AG09319 (cell line): ENCODE results near the gene TSHZ3.

Source experiments
- DNase-seq: peaks from one replicate; pipeline ENCODE4 v3.0.0-alpha.2; 2010; ENCODE audit warnings: low read depth; ENCODE audit errors: extremely low read depth
- CTCF ChIP-seq: IDR thresholded peaks from 2 replicates; pipeline ENCODE4 v1.5.1; 2011; ENCODE audit warnings: low read depth, mild to moderate bottlenecking, inconsistent platforms, low read length, moderate library complexity

The TSHZ3 gene

DNA sequence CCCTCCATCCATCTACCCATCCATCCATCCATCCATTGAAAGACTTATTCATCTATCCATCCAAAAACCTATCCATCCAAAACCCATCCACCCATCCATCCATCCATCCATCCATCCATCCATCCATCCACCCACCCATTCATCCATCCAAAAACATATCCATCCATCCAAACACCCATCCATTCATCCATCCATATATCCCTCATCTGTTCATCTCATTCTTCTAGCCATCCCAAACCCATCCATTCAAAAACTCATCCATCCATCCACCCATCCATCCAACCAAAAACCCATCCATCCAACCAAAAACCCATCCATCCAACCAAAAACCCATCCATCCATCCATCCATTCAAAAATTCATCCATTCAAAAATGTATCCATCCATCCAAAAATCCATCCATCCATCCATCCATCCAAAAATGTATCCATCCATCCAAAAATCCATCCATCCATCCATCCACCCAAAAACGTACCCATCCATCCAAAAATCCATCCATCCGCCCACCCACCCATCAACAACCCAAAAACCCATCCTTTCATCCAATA is 56.5 kb downstream of the TSHZ3 start:
- no peak for TF ChIP-seq CTCF
- no peak for DNase-seq

GRCh38 chr19:31290931-31291590 is 58.2 kb downstream of the TSHZ3 start:
- no peak for DNase-seq
- TF ChIP-seq CTCF, result no peak

GRCh38 chr19:31289976-31290375 is 59.3 kb downstream of the TSHZ3 start:
- no peak for TF ChIP-seq CTCF

GRCh38 chr19:31289381-31289880 is 59.8 kb downstream of the TSHZ3 start:
- no peak for TF ChIP-seq CTCF
- DNase-seq, result no peak

More at GRCh38 chr19:31289976-31290375, 59.3 kb downstream of the TSHZ3 start:
- DNase-seq, result no peak

- no peak for TF ChIP-seq CTCF
- no peak for DNase-seq
These were observed 62.7 kb downstream of the TSHZ3 start for GRCh38 chr19:31286491-31286890.

- DNase-seq, result no peak
- no peak for TF ChIP-seq CTCF
These were observed 63.5 kb downstream of the TSHZ3 start for GRCh38 chr19:31285744-31286143.

DNA sequence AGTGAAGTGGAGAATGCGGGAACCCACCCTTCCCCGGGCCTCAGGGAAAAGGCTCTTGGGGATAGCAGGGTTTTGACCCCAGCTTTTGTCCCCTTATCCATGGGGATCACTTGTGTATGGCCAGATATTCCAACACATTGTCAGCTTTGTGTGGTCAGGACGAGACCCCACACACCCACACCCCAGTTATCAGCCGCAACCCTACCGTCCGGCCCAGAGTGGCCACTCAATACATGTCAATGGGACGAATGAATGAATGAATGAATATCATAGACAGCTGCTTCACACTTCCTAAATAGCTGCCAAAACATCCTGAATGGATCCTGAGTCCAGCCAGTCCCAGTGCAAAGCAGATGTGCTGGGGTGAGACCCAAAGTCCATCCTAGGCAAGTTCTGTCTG is 64.6 kb downstream of the TSHZ3 start:
- no peak for TF ChIP-seq CTCF
- no peak for DNase-seq
